SK-N-SH (cell line): ENCODE results near the gene ZNF469. TPM values are rescaled to one million over a fixed set of nuclear protein-coding genes. Genes with fewer than 3 reads are reported as not detected.

Source experiments
- CTCF ChIA-PET: fragments of 300-600, 350-600 bp; formaldehyde crosslinking; extraction: SDS; loops from one replicate; lab custom pipeline; 2021; lab: Yijun Ruan, JAX
- POLR2A ChIA-PET: fragments of 350-600 bp; sonication (Branson Sonifier 250); formaldehyde crosslinking; extraction: SDS; loops from one replicate; lab custom pipeline; 2020; ENCODE audit warnings: antibody characterized with exemption, inconsistent platforms; lab: Yijun Ruan, JAX
- DNase-seq: peaks from one replicate; pipeline ENCODE4 v3.0.0; 2012
- H2AFZ ChIP-seq: fragments of 200-600 bp; sonication (generic); 2 replicates; pipeline ENCODE4 v1.8.1; 2016; ENCODE audit warnings: antibody characterized with exemption, mild to moderate bottlenecking, low read depth
- H3F3A ChIP-seq: fragments of 200-600 bp; sonication (generic); replicated peaks from 2 replicates; pipeline ENCODE3; 2016; ENCODE audit warnings: antibody characterized with exemption, mild to moderate bottlenecking; ENCODE audit not compliant: insufficient read depth
- H3K27ac ChIP-seq, 2 experiments: fragments of 200-500 bp in 1 of 2; fragments of 200-600 bp in 1 of 2; sonication (Bioruptor generic) in 1 of 2; sonication (generic), shearing (Covaris generic) in 1 of 2; 2 replicates each; pipeline versions ENCODE4 v1.5.1 to v1.6.1; 2014 to 2016; ENCODE audit warnings: low read depth in 2 of 2, inconsistent platforms in 1 of 2, low read length in 1 of 2, mild to moderate bottlenecking in 1 of 2, mixed read lengths in 1 of 2
- H3K27me3 ChIP-seq: fragments of 200-600 bp; sonication (generic), shearing (Covaris generic); 2 replicates; pipeline ENCODE4 v1.6.1; 2016; ENCODE audit warnings: mixed run types; ENCODE audit not compliant: insufficient read depth
- H3K36me3 ChIP-seq, 2 experiments: fragments of 200-500 bp in 1 of 2; fragments of 200-600 bp in 1 of 2; sonication (Bioruptor generic) in 1 of 2; sonication (generic) in 1 of 2; replicated peaks in 1 of 2; 2 replicates each; pipeline versions ENCODE3 to v1.5.1; 2014 to 2016; ENCODE audit warnings: low read length in 1 of 2, mild to moderate bottlenecking in 1 of 2; ENCODE audit not compliant: insufficient read depth in 2 of 2, control insufficient read depth in 1 of 2
- H3K4me1 ChIP-seq, 2 experiments: fragments of 200-500 bp in 1 of 2; fragments of 200-600 bp in 1 of 2; sonication (Bioruptor generic) in 1 of 2; sonication (generic), shearing (Covaris generic) in 1 of 2; 2 replicates each; pipeline versions ENCODE4 v1.5.1 to v1.6.1; 2014 to 2016; ENCODE audit warnings: low read depth in 1 of 2, low read length in 1 of 2, mixed run types in 1 of 2; ENCODE audit not compliant: insufficient read depth in 2 of 2, control insufficient read depth in 1 of 2
- H3K4me2 ChIP-seq: fragments of 200-600 bp; sonication (generic), shearing (Covaris generic); 2 replicates; pipeline ENCODE4 v1.6.1; 2017; ENCODE audit warnings: mixed run types
- H3K4me3 ChIP-seq, 2 experiments: fragments of 200-500 bp in 1 of 2; fragments of 200-600 bp in 1 of 2; sonication (Bioruptor generic) in 1 of 2; sonication (generic), shearing (Covaris generic) in 1 of 2; 2 replicates each; pipeline versions ENCODE4 v1.5.1 to v1.8.1; 2014 to 2016; ENCODE audit warnings: low read depth in 2 of 2, inconsistent platforms in 1 of 2, low read length in 1 of 2, mild to moderate bottlenecking in 1 of 2, mixed read lengths in 1 of 2, moderate library complexity in 1 of 2
- H3K79me2 ChIP-seq: fragments of 200-600 bp; sonication (generic); 2 replicates; pipeline ENCODE4 v1.8.1; 2017; ENCODE audit warnings: mild to moderate bottlenecking; ENCODE audit not compliant: insufficient read depth
- H3K9ac ChIP-seq: fragments of 200-600 bp; sonication (generic); 2 replicates; pipeline ENCODE4 v1.6.1; 2017; ENCODE audit warnings: mixed run types
- H3K9me2 ChIP-seq: fragments of 200-600 bp; sonication (generic); 2 replicates; pipeline ENCODE4 v1.6.1; 2017; ENCODE audit warnings: mixed run types
- H3K9me3 ChIP-seq: fragments of 200-600 bp; sonication (generic); 2 replicates; pipeline ENCODE4 v1.6.1; 2017; ENCODE audit warnings: mixed run types, mild to moderate bottlenecking, moderate library complexity
- H4K20me1 ChIP-seq: fragments of 200-600 bp; sonication (generic); 2 replicates; pipeline ENCODE4 v1.6.1; 2017; ENCODE audit warnings: mild to moderate bottlenecking, mixed run types; ENCODE audit not compliant: insufficient read depth
- CHD2 ChIP-seq: fragments of 150-350 bp; IDR thresholded peaks from 2 replicates; pipeline ENCODE4 v1.6.1; 2018; ENCODE audit warnings: low read length; ENCODE audit not compliant: partially characterized antibody
- ELF1 ChIP-seq: IDR thresholded peaks from 2 replicates; pipeline ENCODE4 v1.4.0; 2012
- FOXJ3 ChIP-seq: sonication (generic); formaldehyde crosslinking; IDR thresholded peaks from 2 replicates; pipeline ENCODE4 v1.5.1; 2020; ENCODE audit warnings: mild to moderate bottlenecking, missing genetic modification reagents
- FOXM1 ChIP-seq: IDR thresholded peaks from 2 replicates; pipeline ENCODE4 v1.4.0; 2012; ENCODE audit warnings: low read depth, mild to moderate bottlenecking
- IRF3 ChIP-seq: fragments of 150-350 bp; IDR thresholded peaks from 2 replicates; pipeline ENCODE4 v1.6.1; 2016; ENCODE audit warnings: mild to moderate bottlenecking, low read depth, low read length
- JUND ChIP-seq: IDR thresholded peaks from 2 replicates; pipeline ENCODE4 v1.4.0; 2012
- MAX ChIP-seq: IDR thresholded peaks from 2 replicates; pipeline ENCODE4 v1.4.0; 2012; ENCODE audit warnings: low read depth
- MEF2A ChIP-seq: IDR thresholded peaks from 2 replicates; pipeline ENCODE4 v1.4.0; 2012; ENCODE audit warnings: low read depth, borderline replicate concordance
- NFIC ChIP-seq: IDR thresholded peaks from 2 replicates; pipeline ENCODE4 v1.4.0; 2012; ENCODE audit warnings: borderline replicate concordance
- NRF1 ChIP-seq: IDR thresholded peaks from 2 replicates; pipeline ENCODE4 v1.6.1; 2012; ENCODE audit warnings: low read depth, mild to moderate bottlenecking, low read length
- RAD21 ChIP-seq: IDR thresholded peaks from 2 replicates; pipeline ENCODE4 v1.6.1; 2012; ENCODE audit warnings: mild to moderate bottlenecking, low read length
- SIN3A ChIP-seq: IDR thresholded peaks from 2 replicates; pipeline ENCODE4 v1.6.1; 2012; ENCODE audit warnings: low read depth, mild to moderate bottlenecking, low read length, moderate library complexity, borderline replicate concordance
- USF1 ChIP-seq: IDR thresholded peaks from 2 replicates; pipeline ENCODE4 v1.4.0; 2012; ENCODE audit warnings: low read depth, borderline replicate concordance
- USF2 ChIP-seq: fragments of 150-350 bp; IDR thresholded peaks from 2 replicates; pipeline ENCODE4 v1.6.1; 2017; ENCODE audit warnings: antibody characterized with exemption, low read length, low read depth, borderline replicate concordance
- YY1 ChIP-seq: IDR thresholded peaks from 2 replicates; pipeline ENCODE4 v1.4.0; 2012; ENCODE audit warnings: low read depth, mild to moderate bottlenecking
- WGBS: methylation state at CpG from one replicate; pipeline ENCODE4 v1.1.6; 2017; ENCODE audit warnings: low lambda C conversion rate; 5-methylcytosine and 5-hydroxymethylcytosine counted together
- polyA plus RNA-seq, 3 experiments: library from polyadenylated mRNA; depleted of rRNA; stranded (reverse); fragments of >200 nt; gene quantifications; 2 replicates each; pipeline ENCODE4 v1.2.3, GENCODE V29; 2012

ZNF469 gene
- polyA plus RNA-seq, 1 of the 3 experiments (the other 2 are of a cell fraction) = 0.56 TPM

- Histone ChIP-seq H3K36me3 (no peaks in the 10 kb centered on the region), H3K27ac (no peak overlapping the region), H3K9me2 (no peaks in the 10 kb centered on the region), H3K9ac (no peak overlapping the region), H3K4me1 (peaks cover 0 to 19% of the 10 kb centered on the region in 2 experiments; a peak in 1 of 4 replicates), H3K79me2 (no peaks in the 10 kb centered on the region), H3K4me3 (no peak overlapping the region), H3K4me2 (no peak overlapping the region), H3K27me3 (no peaks in the 10 kb centered on the region), H4K20me1 (peaks cover 8% of the 10 kb centered on the region; the same call in 1 of the 2 replicates), H2AFZ (no peak overlapping the region), H3K9me3 (no peaks in the 10 kb centered on the region), H3F3A (no peaks in the 10 kb centered on the region)
- ChIA-PET CTCF (interaction anchor here (0.9 kb wide), 1 partner anchor 10 kb away, joined by 3 read pairs; no protein-coding TSS in a partner anchor), POLR2A (no interaction called here)
- WGBS = 54% methylated on average over 3 of the region's 3 CpGs
- no peak for DNase-seq
- no peak for TF ChIP-seq RAD21
- no peak for TF ChIP-seq FOXJ3 (CRISPR knock-in tag)
- no peak for TF ChIP-seq CHD2
- no peak for TF ChIP-seq MAX
- TF ChIP-seq NRF1 = no peak
- TF ChIP-seq JUND = no peak
- TF ChIP-seq FOXM1 = no peak
- no peak for TF ChIP-seq NFIC
- TF ChIP-seq ELF1 = no peak
- TF ChIP-seq YY1 = no peak
These were observed 40.1 kb downstream of the ZNF469 start for GRCh38 chr16:88422733-88423447.

GRCh38 chr16:88423448-88423850 lies 40.7 kb downstream of the ZNF469 start:
- Histone ChIP-seq H2AFZ (no peak overlapping the region), H3K27me3 (no peaks in the 10 kb centered on the region), H3K4me2 (no peak overlapping the region), H3K79me2 (no peaks in the 10 kb centered on the region), H3K4me1 (peaks cover 0 to 15% of the 10 kb centered on the region in 2 experiments; a peak in 1 of 4 replicates), H3K9ac (no peak overlapping the region), H3F3A (no peaks in the 10 kb centered on the region), H3K9me3 (no peaks in the 10 kb centered on the region), H3K9me2 (no peaks in the 10 kb centered on the region), H3K27ac (no peak overlapping the region; a peak in 1 of 4 replicates), H3K36me3 (no peaks in the 10 kb centered on the region), H4K20me1 (peaks cover 8% of the 10 kb centered on the region; the same call in 1 of the 2 replicates), H3K4me3 (no peak overlapping the region)
- TF ChIP-seq FOXJ3 (CRISPR knock-in tag) (no peak), SIN3A (no peak), JUND (no peak), NRF1 (no peak), ELF1 (no peak), IRF3 (no peak), USF2 (no peak), RAD21 (no peak), MEF2A (no peak), USF1 (no peak)
- WGBS = 100% methylated on average over 3 of the region's 6 CpGs
- ChIA-PET CTCF (interaction anchor here (0.9 to 2.6 kb wide), 2 partner anchors 10 to 13 kb away, joined by 3 to 15 read pairs; no protein-coding TSS in a partner anchor), POLR2A (no interaction called here)
- DNase-seq = no peak
